Panc1 (cell line): Measurements from ENCODE around the gene CMIP. TPM values are rescaled to one million over a fixed set of nuclear protein-coding genes. Genes with fewer than 3 reads are reported as not detected.

Experiments
- ATAC-seq: fragments of 200-7000 bp; cut with Tn5 transposase; 2 replicates; pipeline ENCODE4 v1.9.1; 2020; ENCODE audit warnings: mild to moderate bottlenecking, moderate library complexity
- BruUV-seq: library from RNA; stranded (reverse); fragments of 400-500 nt; replicated peaks from 2 replicates; lab custom pipeline; 2021; lab: Mats Ljungman, UMichigan
- CTCF ChIA-PET: fragments of 300-600 bp; sonication (Branson Sonifier 250); formaldehyde crosslinking; loops from one replicate; lab custom pipeline; 2022; ENCODE audit warnings: antibody characterized with exemption; lab: Charles Lee
- POLR2A ChIA-PET: fragments of 300-600 bp; sonication (Branson Sonifier 250); formaldehyde crosslinking; loops from one replicate; lab custom pipeline; 2022; ENCODE audit warnings: antibody characterized with exemption; lab: Charles Lee
- DNase-seq: peaks from one replicate; pipeline ENCODE4 v3.0.0-alpha.2; 2010; ENCODE audit warnings: low read depth, low spot score
- H3K27ac ChIP-seq: 2 replicates; pipeline ENCODE4 v1.5.1; 2011; ENCODE audit warnings: mild to moderate bottlenecking, low read length, inconsistent platforms
- H3K27me3 ChIP-seq: fragments of 200-500 bp; sonication (Bioruptor generic); 2 replicates; pipeline ENCODE4 v1.6.0; 2014; ENCODE audit warnings: low read length, inconsistent platforms; ENCODE audit not compliant: control insufficient read depth, insufficient read depth
- H3K36me3 ChIP-seq: fragments of 200-500 bp; sonication (Bioruptor generic); 2 replicates; pipeline ENCODE4 v1.5.1; 2014; ENCODE audit warnings: inconsistent platforms, mild to moderate bottlenecking, low read length, moderate library complexity; ENCODE audit not compliant: control insufficient read depth, insufficient read depth
- H3K4me1 ChIP-seq: 2 replicates; pipeline ENCODE4 v1.5.1; 2011; ENCODE audit warnings: inconsistent platforms, mild to moderate bottlenecking, low read length, moderate library complexity; ENCODE audit not compliant: control insufficient read depth, insufficient read depth
- H3K4me3 ChIP-seq, 2 experiments: 2 replicates each; pipeline ENCODE4 v1.5.1; 2011 to 2012; ENCODE audit warnings: low read depth in 2 of 2, low read length in 2 of 2, mild to moderate bottlenecking in 2 of 2, inconsistent platforms in 1 of 2, moderate library complexity in 1 of 2
- H3K9me3 ChIP-seq: fragments of 200-500 bp; sonication (Bioruptor generic); 2 replicates; pipeline ENCODE4 v1.5.1; 2014; ENCODE audit warnings: low read depth, mild to moderate bottlenecking, inconsistent platforms, low read length, moderate library complexity; ENCODE audit not compliant: control insufficient read depth, insufficient read depth
- POLR2AphosphoS5 ChIP-seq: IDR thresholded peaks from 2 replicates; pipeline ENCODE4 v1.6.1; 2012; ENCODE audit warnings: mild to moderate bottlenecking, low read depth, low read length, moderate library complexity
- SIN3A ChIP-seq: IDR thresholded peaks from 2 replicates; pipeline ENCODE4 v1.6.1; 2012; ENCODE audit warnings: low read depth, mild to moderate bottlenecking, low read length, moderate library complexity, borderline replicate concordance; ENCODE audit not compliant: insufficient read depth
- TCF7L2 ChIP-seq: IDR thresholded peaks from 2 replicates; pipeline ENCODE4 v1.6.1; 2011; ENCODE audit warnings: mild to moderate bottlenecking, low read depth, low read length, inconsistent platforms
- in situ Hi-C: cut with HindIII; loops from 2 replicates; pipeline ENCODE4 v1.10.0; 2016; ENCODE audit warnings: low sequenced_read_pairs, low pct_unique_long_range_greater_than_20kb
- intact Hi-C: fragments of 100-400 bp; cut with micrococcal nuclease; formaldehyde crosslinking; loops from one replicate; pipeline ENCODE4 v1.10.0; 2022; ENCODE audit not compliant: unreplicated experiment
- total RNA-seq: library from RNA; stranded (reverse); gene quantifications from one replicate; pipeline ENCODE4 v1.2.1, GENCODE V29; 2021; ENCODE audit not compliant: unreplicated experiment
- TF ChIP-seq, protein P1 (sequence below), 2 experiments: IDR thresholded peaks; 2 replicates each; pipeline ENCODE4 v1.6.1; 2011 to 2012; ENCODE audit warnings: low read depth in 2 of 2, control low read depth in 1 of 2, low read length in 1 of 2, mild to moderate bottlenecking in 1 of 2, moderate library complexity in 1 of 2; ENCODE audit not compliant: insufficient read depth in 1 of 2
- TF ChIP-seq, protein P2 (sequence below): fragments of 450-650 bp; IDR thresholded peaks from 2 replicates; pipeline ENCODE4 v1.5.1; 2017; ENCODE audit warnings: mild to moderate bottlenecking

Gene CMIP
- total RNA-seq, 1 experiment from 2014 or later: 49.7 TPM

DNA sequence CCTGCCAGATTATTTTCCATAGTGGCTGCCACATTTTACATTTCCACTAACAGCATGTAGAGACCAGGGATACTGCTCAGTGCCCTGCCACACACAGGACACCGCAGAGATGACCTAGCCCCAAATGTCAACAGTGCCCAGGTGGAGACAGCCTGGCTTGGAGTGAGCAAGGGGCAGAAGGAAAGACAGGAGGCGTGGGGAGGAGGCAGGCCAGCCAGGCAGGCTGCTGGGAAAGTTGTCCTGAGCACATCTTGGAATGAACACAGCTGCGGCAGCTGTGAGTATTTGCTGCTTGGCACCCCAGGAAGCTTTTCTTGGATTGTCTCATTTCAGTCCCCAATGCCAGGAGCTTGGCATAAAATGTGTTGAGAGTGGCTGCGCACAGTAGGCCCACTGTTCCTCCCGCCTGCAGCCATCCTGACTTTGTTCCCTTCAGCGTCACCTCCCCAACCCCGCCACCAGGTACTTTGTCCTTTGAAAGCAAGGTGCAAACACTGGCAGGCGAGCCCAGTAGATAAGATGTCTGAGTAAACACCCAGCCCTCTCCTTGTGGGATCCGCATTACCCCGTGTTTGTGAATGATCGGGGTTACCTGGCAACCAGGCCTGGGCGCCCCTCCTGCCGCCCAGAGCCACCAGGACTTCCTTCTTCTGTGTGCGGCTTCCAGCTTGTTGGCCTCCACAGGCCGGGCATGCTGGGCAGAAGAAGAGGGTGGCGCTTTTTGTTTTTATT lies 114.0 kb downstream of the CMIP start:
- no peaks in the 10 kb centered on the region for H3K9me3 ChIP-seq
- no peaks in the 10 kb centered on the region for H3K27me3 ChIP-seq
- no peak overlapping the region for H3K4me3 ChIP-seq
- H3K4me1 ChIP-seq: peaks cover 36% of the 10 kb centered on the region
- no peaks in the 10 kb centered on the region for H3K36me3 ChIP-seq
- in situ Hi-C loops: no loop called here
- no peak overlapping the region; the same call in 1 of the 2 replicates for H3K27ac ChIP-seq
- ATAC-seq (peak; percentile 30; the same call in 1 of the 2 replicates), DNase-seq (no peak)
- no TSS peak for BruUV-seq
- intact Hi-C loops: no loop called here
- ChIA-PET POLR2A (no interaction called here), CTCF (interaction anchor here (0.7 kb wide), 1 partner anchor 21 kb away, joined by 4 read pairs; no protein-coding TSS in a partner anchor)
- TF ChIP-seq, protein P1, sequence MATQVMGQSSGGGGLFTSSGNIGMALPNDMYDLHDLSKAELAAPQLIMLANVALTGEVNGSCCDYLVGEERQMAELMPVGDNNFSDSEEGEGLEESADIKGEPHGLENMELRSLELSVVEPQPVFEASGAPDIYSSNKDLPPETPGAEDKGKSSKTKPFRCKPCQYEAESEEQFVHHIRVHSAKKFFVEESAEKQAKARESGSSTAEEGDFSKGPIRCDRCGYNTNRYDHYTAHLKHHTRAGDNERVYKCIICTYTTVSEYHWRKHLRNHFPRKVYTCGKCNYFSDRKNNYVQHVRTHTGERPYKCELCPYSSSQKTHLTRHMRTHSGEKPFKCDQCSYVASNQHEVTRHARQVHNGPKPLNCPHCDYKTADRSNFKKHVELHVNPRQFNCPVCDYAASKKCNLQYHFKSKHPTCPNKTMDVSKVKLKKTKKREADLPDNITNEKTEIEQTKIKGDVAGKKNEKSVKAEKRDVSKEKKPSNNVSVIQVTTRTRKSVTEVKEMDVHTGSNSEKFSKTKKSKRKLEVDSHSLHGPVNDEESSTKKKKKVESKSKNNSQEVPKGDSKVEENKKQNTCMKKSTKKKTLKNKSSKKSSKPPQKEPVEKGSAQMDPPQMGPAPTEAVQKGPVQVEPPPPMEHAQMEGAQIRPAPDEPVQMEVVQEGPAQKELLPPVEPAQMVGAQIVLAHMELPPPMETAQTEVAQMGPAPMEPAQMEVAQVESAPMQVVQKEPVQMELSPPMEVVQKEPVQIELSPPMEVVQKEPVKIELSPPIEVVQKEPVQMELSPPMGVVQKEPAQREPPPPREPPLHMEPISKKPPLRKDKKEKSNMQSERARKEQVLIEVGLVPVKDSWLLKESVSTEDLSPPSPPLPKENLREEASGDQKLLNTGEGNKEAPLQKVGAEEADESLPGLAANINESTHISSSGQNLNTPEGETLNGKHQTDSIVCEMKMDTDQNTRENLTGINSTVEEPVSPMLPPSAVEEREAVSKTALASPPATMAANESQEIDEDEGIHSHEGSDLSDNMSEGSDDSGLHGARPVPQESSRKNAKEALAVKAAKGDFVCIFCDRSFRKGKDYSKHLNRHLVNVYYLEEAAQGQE (IDR thresholded peaks at IDR 0.05; ENCODE audit: insufficient read depth in 1 of 2, low read depth in 2 of 2, low read length in 1 of 2): no peak
- TF ChIP-seq SIN3A (no peak), POLR2AphosphoS5 (no peak), TCF7L2 (no peak)
- TF ChIP-seq, protein P2, sequence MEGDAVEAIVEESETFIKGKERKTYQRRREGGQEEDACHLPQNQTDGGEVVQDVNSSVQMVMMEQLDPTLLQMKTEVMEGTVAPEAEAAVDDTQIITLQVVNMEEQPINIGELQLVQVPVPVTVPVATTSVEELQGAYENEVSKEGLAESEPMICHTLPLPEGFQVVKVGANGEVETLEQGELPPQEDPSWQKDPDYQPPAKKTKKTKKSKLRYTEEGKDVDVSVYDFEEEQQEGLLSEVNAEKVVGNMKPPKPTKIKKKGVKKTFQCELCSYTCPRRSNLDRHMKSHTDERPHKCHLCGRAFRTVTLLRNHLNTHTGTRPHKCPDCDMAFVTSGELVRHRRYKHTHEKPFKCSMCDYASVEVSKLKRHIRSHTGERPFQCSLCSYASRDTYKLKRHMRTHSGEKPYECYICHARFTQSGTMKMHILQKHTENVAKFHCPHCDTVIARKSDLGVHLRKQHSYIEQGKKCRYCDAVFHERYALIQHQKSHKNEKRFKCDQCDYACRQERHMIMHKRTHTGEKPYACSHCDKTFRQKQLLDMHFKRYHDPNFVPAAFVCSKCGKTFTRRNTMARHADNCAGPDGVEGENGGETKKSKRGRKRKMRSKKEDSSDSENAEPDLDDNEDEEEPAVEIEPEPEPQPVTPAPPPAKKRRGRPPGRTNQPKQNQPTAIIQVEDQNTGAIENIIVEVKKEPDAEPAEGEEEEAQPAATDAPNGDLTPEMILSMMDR: no peak

DNA sequence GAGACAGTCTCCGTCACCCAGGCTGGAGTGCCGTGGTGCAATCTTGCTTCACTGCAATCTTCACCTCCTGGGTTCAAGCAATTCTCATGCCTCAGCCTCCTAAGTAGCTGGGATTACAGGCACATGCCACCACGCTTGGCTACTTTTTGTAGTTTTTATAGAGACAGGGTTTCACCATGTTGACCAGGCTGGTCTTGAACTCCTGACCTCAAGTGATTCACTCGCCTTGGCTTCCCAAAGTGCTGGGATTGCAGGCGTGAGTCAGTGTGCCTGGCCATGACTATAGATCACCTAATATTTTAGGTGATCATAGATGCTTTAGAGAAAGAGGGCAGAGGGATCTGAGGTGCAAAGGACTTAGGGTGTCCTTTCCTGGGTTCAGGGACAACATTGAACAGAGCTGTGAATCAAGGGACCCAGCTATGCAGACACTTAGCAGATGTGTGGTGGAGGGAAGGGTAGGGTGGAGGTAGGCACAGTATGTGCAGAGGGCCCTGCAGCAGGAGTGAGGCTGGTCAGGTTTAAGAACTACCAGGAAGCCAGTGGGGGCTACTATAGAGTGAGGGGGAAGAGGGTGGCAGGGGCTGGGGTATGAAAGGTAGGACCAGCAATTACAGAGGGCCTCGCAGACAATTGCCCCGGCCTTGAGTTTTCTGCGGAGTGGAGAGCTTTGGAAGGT lies 116.5 kb downstream of the CMIP start:
- intact Hi-C loops: no loop called here
- H3K27ac ChIP-seq: no peak overlapping the region
- TF ChIP-seq POLR2AphosphoS5 (no peak), TCF7L2 (no peak), SIN3A (no peak)
- TF ChIP-seq, protein P2: no peak
- TF ChIP-seq, protein P1 (IDR thresholded peaks at IDR 0.05; ENCODE audit: insufficient read depth in 1 of 2, low read depth in 2 of 2, low read length in 1 of 2): no peak
- ATAC-seq (no peak), DNase-seq (no peak)
- no peaks in the 10 kb centered on the region for H3K36me3 ChIP-seq
- POLR2A ChIA-PET: no interaction called here
- no peak overlapping the region for H3K4me3 ChIP-seq
- peaks cover 29% of the 10 kb centered on the region for H3K4me1 ChIP-seq
- H3K27me3 ChIP-seq: no peaks in the 10 kb centered on the region
- no TSS peak for BruUV-seq
- CTCF ChIA-PET: no interaction called here
- in situ Hi-C loops: no loop called here
- H3K9me3 ChIP-seq: no peaks in the 10 kb centered on the region
